Nephron (organoid): ENCODE measurements around the gene TPM1.
A peak's percentile ranks its signal among the peaks of the same experiment; 100 is the strongest.

ENCODE experiments used
- H3K27ac Mint-ChIP-seq, 3 experiments: 2 replicates each; pipeline ENCODE4 v1.8.0; 2020; ENCODE audit warnings: mixed read lengths in 3 of 3, mild to moderate bottlenecking in 2 of 3, moderate library complexity in 1 of 3
- H3K27me3 Mint-ChIP-seq: 2 replicates; pipeline ENCODE4 v1.8.0; 2021; ENCODE audit warnings: low read depth, mild to moderate bottlenecking, moderate library complexity, mixed read lengths
- H3K36me3 Mint-ChIP-seq: 2 replicates; pipeline ENCODE4 v1.8.0; 2020; ENCODE audit warnings: low read depth, mixed read lengths
- H3K4me1 Mint-ChIP-seq: 2 replicates; pipeline ENCODE4 v1.8.0; 2020; ENCODE audit warnings: mixed read lengths
- H3K4me3 Mint-ChIP-seq, 3 experiments: 2 replicates each; pipeline ENCODE4 v1.8.0; 2020; ENCODE audit warnings: mild to moderate bottlenecking in 3 of 3, mixed read lengths in 3 of 3, moderate library complexity in 2 of 3
- H3K9me3 Mint-ChIP-seq: 2 replicates; pipeline ENCODE4 v1.8.0; 2020; ENCODE audit warnings: mixed read lengths
- CTCF ChIP-seq, 3 experiments: fragments of 200-600 bp; sonication (generic); IDR thresholded peaks; one replicate each; pipeline ENCODE4 v1.5.0; 2021; ENCODE audit warnings: antibody characterized with exemption in 3 of 3; ENCODE audit not compliant: unreplicated experiment in 3 of 3

The TPM1 gene

DNA sequence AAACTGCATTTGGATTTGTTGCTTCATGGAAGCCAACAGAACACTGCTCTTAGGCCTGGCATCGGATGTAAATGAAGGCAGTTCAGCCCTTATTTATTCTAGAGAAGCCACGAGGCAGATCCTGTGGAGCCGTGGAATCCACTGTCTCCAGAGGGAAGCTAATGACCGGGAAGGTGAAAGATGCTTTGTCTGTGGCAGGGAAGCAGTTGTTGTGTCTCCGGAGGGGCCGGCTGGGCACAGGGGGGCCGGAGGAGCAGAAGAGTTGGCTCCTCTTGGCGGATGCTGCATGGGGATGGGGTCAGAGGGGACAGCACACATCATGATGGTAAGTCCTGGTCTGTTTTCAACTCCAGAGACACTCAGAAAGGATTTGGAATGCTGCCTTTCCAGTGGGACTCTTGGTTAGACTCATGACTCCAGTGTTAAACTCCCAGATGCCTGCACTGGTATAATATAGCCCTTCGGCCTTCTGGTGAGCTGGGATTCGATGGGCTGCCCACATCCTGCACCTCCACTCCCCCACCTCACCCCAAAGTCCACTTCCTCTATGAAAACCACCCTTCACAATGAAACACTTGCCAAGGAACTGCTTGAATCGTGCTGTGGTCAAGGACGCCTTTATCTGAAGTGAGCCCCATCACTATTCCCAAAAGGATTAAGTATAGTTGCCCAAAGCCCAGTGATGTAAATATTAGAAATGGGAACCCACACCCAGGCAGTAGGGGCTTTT, 33.6 kb downstream of the TPM1 start:
- H3K4me1 Mint-ChIP-seq, result peaks cover 85% of the 10 kb centered on the region
- TF ChIP-seq CTCF (IDR thresholded peaks at IDR 0.05; ENCODE audit: unreplicated experiment in 3 of 3), result no peak
- peak overlapping the region in 2 of 3 experiments; percentile 1 to 37 for H3K4me3 Mint-ChIP-seq
- H3K36me3 Mint-ChIP-seq, result peaks cover 18% of the 10 kb centered on the region
- H3K9me3 Mint-ChIP-seq, result no peaks in the 10 kb centered on the region
- H3K27ac Mint-ChIP-seq, result peak overlapping the region; percentile 41 to 89 (median 80)
- H3K27me3 Mint-ChIP-seq, result peaks cover 8% of the 10 kb centered on the region

- Mint-ChIP-seq H3K4me1 (peaks cover 81% of the 10 kb centered on the region), H3K4me3 (no peak overlapping the region), H3K27me3 (peaks cover 8% of the 10 kb centered on the region), H3K27ac (peak overlapping the region; percentile 2 to 89 (median 80)), H3K36me3 (peaks cover 14% of the 10 kb centered on the region), H3K9me3 (no peaks in the 10 kb centered on the region)
- no peak for TF ChIP-seq CTCF (IDR thresholded peaks at IDR 0.05; ENCODE audit: unreplicated experiment in 3 of 3)
Measured at GRCh38 chr15:63076714-63077046, 34.1 kb downstream of the TPM1 start.

GRCh38 chr15:63077952-63078351, 35.4 kb downstream of the TPM1 start:
- no peak for TF ChIP-seq CTCF (IDR thresholded peaks at IDR 0.05; ENCODE audit: unreplicated experiment in 3 of 3)
- Mint-ChIP-seq H3K4me1 (peaks cover 69% of the 10 kb centered on the region), H3K4me3 (peak overlapping the region in 1 of 3 experiments; percentile 45), H3K27me3 (peaks cover 8% of the 10 kb centered on the region), H3K27ac (peak overlapping the region; percentile 36 to 89 (median 80)), H3K36me3 (peaks cover 5% of the 10 kb centered on the region), H3K9me3 (no peaks in the 10 kb centered on the region)

GRCh38 chr15:63079947-63080626, 37.5 kb downstream of the TPM1 start:
- Mint-ChIP-seq H3K4me3 (no peak overlapping the region), H3K4me1 (peaks cover 54% of the 10 kb centered on the region), H3K9me3 (no peaks in the 10 kb centered on the region), H3K27ac (peak overlapping the region in 2 of 3 experiments; percentile 28 to 50), H3K27me3 (peaks cover 8% of the 10 kb centered on the region), H3K36me3 (no peaks in the 10 kb centered on the region)
- no peak for TF ChIP-seq CTCF (IDR thresholded peaks at IDR 0.05; ENCODE audit: unreplicated experiment in 3 of 3)

DNA sequence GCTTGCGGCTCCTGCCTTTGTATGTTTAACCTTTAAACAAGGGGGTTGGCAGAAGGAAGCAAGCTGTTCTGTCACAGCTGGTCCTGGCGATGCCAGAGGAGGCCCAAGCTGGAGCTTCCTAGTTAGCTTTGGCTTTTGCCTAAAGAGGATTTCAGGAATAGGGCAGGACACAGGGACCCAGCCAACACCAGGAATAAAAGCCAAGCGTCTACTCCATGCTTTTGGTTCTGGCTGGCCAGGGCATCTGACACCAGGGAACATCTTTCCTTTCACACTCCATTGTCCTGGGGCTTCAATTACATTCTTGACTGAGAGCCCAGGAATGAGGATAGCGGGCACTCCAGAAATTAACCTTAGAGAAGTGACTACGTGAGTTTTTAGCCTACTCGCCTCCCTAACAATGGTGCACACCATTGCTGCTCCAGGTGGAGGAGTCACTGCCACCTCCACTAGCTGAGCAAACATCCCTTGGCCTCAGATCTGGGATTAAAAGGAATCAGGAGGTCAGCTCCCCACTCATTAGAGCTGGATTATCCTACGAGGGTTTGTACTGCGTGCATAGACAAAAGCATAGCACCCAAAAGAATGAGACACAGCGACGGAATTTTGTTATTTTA, 38.2 kb downstream of the TPM1 start:
- Mint-ChIP-seq H3K4me3 (no peak overlapping the region), H3K27me3 (peaks cover 8% of the 10 kb centered on the region), H3K4me1 (peaks cover 48% of the 10 kb centered on the region), H3K9me3 (no peaks in the 10 kb centered on the region), H3K27ac (peak overlapping the region in 1 of 3 experiments; percentile 50), H3K36me3 (no peaks in the 10 kb centered on the region)
- TF ChIP-seq CTCF (IDR thresholded peaks at IDR 0.05; ENCODE audit: unreplicated experiment in 3 of 3), result no peak
